ENCODE data around the gene PACRG. TPM values are rescaled to one million over a fixed set of nuclear protein-coding genes. Genes with fewer than 3 reads are reported as not detected.

The PACRG gene
- total RNA-seq, 1 experiment from 2014 or later, result 0.44 TPM

DNA sequence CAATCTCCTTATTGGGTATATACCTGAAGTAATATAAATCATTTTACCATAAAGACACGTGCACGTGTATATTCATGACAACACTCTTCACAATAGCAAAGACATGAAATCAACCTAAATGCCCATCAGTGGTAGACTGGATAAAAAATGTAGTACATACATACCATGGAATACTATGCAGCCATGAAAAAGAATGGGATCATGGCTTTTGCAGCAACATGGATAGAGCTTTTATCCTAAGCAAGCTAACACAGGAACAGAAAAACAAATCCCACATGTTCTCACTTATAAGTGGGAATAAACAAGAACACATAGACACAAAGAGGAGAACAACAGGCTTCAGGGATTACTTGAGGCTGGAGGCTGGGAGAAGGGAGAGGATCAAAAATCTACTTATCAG is 478.4 kb downstream of the PACRG start:
- TF ChIP-seq, protein P1, sequence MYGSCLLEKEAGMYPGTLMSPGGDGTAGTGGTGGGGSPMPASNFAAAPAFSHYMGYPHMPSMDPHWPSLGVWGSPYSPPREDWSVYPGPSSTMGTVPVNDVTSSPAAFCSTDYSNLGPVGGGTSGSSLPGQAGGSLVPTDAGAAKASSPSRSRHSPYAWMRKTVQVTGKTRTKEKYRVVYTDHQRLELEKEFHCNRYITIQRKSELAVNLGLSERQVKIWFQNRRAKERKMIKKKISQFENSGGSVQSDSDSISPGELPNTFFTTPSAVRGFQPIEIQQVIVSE (CRISPR knock-in tag; IDR thresholded peaks at IDR 0.05; ENCODE audit: borderline replicate concordance), result no peak
- TF ChIP-seq USF2 (CRISPR knock-in tag; IDR thresholded peaks at IDR 0.05), result no peak
- TF ChIP-seq, protein P2, sequence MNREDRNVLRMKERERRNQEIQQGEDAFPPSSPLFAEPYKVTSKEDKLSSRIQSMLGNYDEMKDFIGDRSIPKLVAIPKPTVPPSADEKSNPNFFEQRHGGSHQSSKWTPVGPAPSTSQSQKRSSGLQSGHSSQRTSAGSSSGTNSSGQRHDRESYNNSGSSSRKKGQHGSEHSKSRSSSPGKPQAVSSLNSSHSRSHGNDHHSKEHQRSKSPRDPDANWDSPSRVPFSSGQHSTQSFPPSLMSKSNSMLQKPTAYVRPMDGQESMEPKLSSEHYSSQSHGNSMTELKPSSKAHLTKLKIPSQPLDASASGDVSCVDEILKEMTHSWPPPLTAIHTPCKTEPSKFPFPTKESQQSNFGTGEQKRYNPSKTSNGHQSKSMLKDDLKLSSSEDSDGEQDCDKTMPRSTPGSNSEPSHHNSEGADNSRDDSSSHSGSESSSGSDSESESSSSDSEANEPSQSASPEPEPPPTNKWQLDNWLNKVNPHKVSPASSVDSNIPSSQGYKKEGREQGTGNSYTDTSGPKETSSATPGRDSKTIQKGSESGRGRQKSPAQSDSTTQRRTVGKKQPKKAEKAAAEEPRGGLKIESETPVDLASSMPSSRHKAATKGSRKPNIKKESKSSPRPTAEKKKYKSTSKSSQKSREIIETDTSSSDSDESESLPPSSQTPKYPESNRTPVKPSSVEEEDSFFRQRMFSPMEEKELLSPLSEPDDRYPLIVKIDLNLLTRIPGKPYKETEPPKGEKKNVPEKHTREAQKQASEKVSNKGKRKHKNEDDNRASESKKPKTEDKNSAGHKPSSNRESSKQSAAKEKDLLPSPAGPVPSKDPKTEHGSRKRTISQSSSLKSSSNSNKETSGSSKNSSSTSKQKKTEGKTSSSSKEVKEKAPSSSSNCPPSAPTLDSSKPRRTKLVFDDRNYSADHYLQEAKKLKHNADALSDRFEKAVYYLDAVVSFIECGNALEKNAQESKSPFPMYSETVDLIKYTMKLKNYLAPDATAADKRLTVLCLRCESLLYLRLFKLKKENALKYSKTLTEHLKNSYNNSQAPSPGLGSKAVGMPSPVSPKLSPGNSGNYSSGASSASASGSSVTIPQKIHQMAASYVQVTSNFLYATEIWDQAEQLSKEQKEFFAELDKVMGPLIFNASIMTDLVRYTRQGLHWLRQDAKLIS (CRISPR knock-in tag; IDR thresholded peaks at IDR 0.05; ENCODE audit: borderline replicate concordance), result no peak
- TF ChIP-seq ZNF219 (CRISPR knock-in tag; IDR thresholded peaks at IDR 0.05; ENCODE audit: borderline replicate concordance), result no peak
- TF ChIP-seq ZMAT4 (CRISPR knock-in tag; IDR thresholded peaks at IDR 0.05), result no peak
- TF ChIP-seq ETV6 (CRISPR knock-in tag; IDR thresholded peaks at IDR 0.05), result no peak
- TF ChIP-seq, protein P3, sequence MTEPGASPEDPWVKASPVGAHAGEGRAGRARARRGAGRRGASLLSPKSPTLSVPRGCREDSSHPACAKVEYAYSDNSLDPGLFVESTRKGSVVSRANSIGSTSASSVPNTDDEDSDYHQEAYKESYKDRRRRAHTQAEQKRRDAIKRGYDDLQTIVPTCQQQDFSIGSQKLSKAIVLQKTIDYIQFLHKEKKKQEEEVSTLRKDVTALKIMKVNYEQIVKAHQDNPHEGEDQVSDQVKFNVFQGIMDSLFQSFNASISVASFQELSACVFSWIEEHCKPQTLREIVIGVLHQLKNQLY (CRISPR knock-in tag; IDR thresholded peaks at IDR 0.05), result no peak
- TF ChIP-seq NFE2L1 (CRISPR knock-in tag; IDR thresholded peaks at IDR 0.05), result no peak
- TF ChIP-seq TEAD4 (CRISPR knock-in tag; IDR thresholded peaks at IDR 0.05), result no peak
- no peak for TF ChIP-seq ZNF317 (CRISPR knock-in tag; IDR thresholded peaks at IDR 0.05; ENCODE audit: borderline replicate concordance, low read depth)
- no peak for TF ChIP-seq GTF2I (CRISPR knock-in tag; conservative IDR thresholded peaks at IDR 0.05)
- TF ChIP-seq, protein P4, sequence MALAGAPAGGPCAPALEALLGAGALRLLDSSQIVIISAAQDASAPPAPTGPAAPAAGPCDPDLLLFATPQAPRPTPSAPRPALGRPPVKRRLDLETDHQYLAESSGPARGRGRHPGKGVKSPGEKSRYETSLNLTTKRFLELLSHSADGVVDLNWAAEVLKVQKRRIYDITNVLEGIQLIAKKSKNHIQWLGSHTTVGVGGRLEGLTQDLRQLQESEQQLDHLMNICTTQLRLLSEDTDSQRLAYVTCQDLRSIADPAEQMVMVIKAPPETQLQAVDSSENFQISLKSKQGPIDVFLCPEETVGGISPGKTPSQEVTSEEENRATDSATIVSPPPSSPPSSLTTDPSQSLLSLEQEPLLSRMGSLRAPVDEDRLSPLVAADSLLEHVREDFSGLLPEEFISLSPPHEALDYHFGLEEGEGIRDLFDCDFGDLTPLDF (CRISPR knock-in tag; IDR thresholded peaks at IDR 0.05), result no peak
- TF ChIP-seq ZBTB21 (CRISPR knock-in tag; IDR thresholded peaks at IDR 0.05; ENCODE audit: borderline replicate concordance), result no peak
- TF ChIP-seq, protein P5, sequence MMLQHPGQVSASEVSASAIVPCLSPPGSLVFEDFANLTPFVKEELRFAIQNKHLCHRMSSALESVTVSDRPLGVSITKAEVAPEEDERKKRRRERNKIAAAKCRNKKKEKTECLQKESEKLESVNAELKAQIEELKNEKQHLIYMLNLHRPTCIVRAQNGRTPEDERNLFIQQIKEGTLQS (CRISPR knock-in tag; conservative IDR thresholded peaks at IDR 0.05), result no peak
- no peak for TF ChIP-seq E2F5 (CRISPR knock-in tag; IDR thresholded peaks at IDR 0.05)
- TF ChIP-seq TCF7 (CRISPR knock-in tag; IDR thresholded peaks at IDR 0.05; ENCODE audit: low read depth), result no peak
- TF ChIP-seq ARID4B (CRISPR knock-in tag; IDR thresholded peaks at IDR 0.05; ENCODE audit: borderline replicate concordance), result no peak
- TF ChIP-seq FOXP4 (CRISPR knock-in tag; IDR thresholded peaks at IDR 0.05), result no peak
- Mint-ChIP-seq H3K27me3 (ENCODE audit: low read depth) (no peaks in the 10 kb centered on the region; the same call in 1 of the 2 replicates), H3K4me1 (peaks cover 9% of the 10 kb centered on the region; the same call in 1 of the 2 replicates), H3K9me3 (peaks cover 30% of the 10 kb centered on the region), H3K4me3 (no peak overlapping the region), H3K27ac (no peak overlapping the region), H3K36me3 (peaks cover 12% of the 10 kb centered on the region)
- POLR2A ChIA-PET, result no interaction called here
- CTCF ChIA-PET, result no interaction called here
- DNase-seq (ENCODE audit: low spot score), result no peak
- no peak for ATAC-seq
